HepG2 (cell line): ENCODE data around the gene CFAP61. TPM values are rescaled to one million over a fixed set of nuclear protein-coding genes. Genes with fewer than 3 reads are reported as not detected.

ENCODE experiments used
- ATAC-seq: fragments of 200-7000 bp; cut with Tn5 transposase; 3 replicates; pipeline ENCODE4 v1.9.1; 2020; ENCODE audit warnings: mild to moderate bottlenecking, moderate library complexity
- BruUV-seq: library from RNA; stranded (reverse); fragments of 400-500 nt; replicated peaks from 2 replicates; lab custom pipeline; 2021; lab: Mats Ljungman, UMichigan
- CTCF ChIA-PET: fragments of 300-600 bp; formaldehyde crosslinking; extraction: SDS; loops from one replicate; lab custom pipeline; 2021; ENCODE audit warnings: low total read pairs, inconsistent platforms, low intra/inter-chr PET ratio; lab: Yijun Ruan, JAX
- POLR2A ChIA-PET: fragments of 350-600 bp; sonication (Branson Sonifier 250); formaldehyde crosslinking; loops from one replicate; lab custom pipeline; 2020; ENCODE audit warnings: antibody characterized with exemption, inconsistent platforms; lab: Yijun Ruan, JAX
- DNase-seq: peaks from one replicate; pipeline ENCODE4 v3.0.0-alpha.2; 2015; ENCODE audit warnings: low spot score
- FAIRE-seq: peaks from 3 replicates; lab custom pipeline; 2011; peaks lifted over from hg19 to GRCh38; lab: Jason Lieb, UNC
- H2AFZ ChIP-seq: one replicate; pipeline ENCODE4 v1.6.1; 2011; ENCODE audit warnings: low read length, inconsistent platforms
- H3K27ac ChIP-seq: fragments of 300-600 bp; 3 replicates; pipeline ENCODE4 v1.8.0; 2011; ENCODE audit warnings: mixed run types, mild to moderate bottlenecking, mixed read lengths, low read length, inconsistent platforms; ENCODE audit not compliant: insufficient read depth; ENCODE audit errors: extremely low read length
- H3K27me3 ChIP-seq, 2 experiments: fragments of 200-600 bp in 1 of 2; 2 replicates in 1 of 2; 3 replicates in 1 of 2; pipeline versions ENCODE4 v1.6.0 to v1.8.0; 2011; ENCODE audit warnings: low read length in 2 of 2, mild to moderate bottlenecking in 2 of 2, moderate library complexity in 2 of 2, inconsistent platforms in 1 of 2; ENCODE audit not compliant: insufficient read depth in 2 of 2, control insufficient read depth in 1 of 2
- H3K36me3 ChIP-seq, 2 experiments: fragments of 200-600 bp in 1 of 2; replicated peaks in 1 of 2; 2 replicates in 1 of 2; 3 replicates in 1 of 2; pipeline versions ENCODE4 v1.5.1 to v1.8.0; 2011; ENCODE audit warnings: low read length in 2 of 2, inconsistent platforms in 1 of 2; ENCODE audit not compliant: insufficient read depth in 2 of 2, control insufficient read depth in 1 of 2
- H3K4me1 ChIP-seq: 2 replicates; pipeline ENCODE4 v1.5.1; 2012; ENCODE audit warnings: low read length, inconsistent platforms; ENCODE audit not compliant: insufficient read depth
- H3K4me2 ChIP-seq: 2 replicates; pipeline ENCODE4 v1.6.0; 2011; ENCODE audit warnings: low read depth, low read length, inconsistent platforms
- H3K4me3 ChIP-seq, 3 experiments: fragments of 200-600 bp in 1 of 3; sonication (generic), shearing (Covaris generic) in 1 of 3; replicated peaks in 1 of 3; 2 replicates each; pipeline ENCODE4 v1.5.1; 2011 to 2016; ENCODE audit warnings: low read length in 3 of 3, inconsistent platforms in 2 of 3, low read depth in 2 of 3, mild to moderate bottlenecking in 2 of 3, control low read depth in 1 of 3, mixed read lengths in 1 of 3; ENCODE audit not compliant: insufficient read depth in 1 of 3
- H3K79me2 ChIP-seq: one replicate; pipeline ENCODE4 v1.6.1; 2011; ENCODE audit warnings: low read length, inconsistent platforms; ENCODE audit not compliant: insufficient read depth
- H3K9ac ChIP-seq: 2 replicates; pipeline ENCODE4 v1.6.0; 2011; ENCODE audit warnings: mild to moderate bottlenecking, low read depth, low read length, inconsistent platforms; ENCODE audit not compliant: insufficient read depth
- H3K9me3 ChIP-seq: 2 replicates; pipeline ENCODE4 v1.5.1; 2012; ENCODE audit warnings: mild to moderate bottlenecking, low read length
- H4K20me1 ChIP-seq: 2 replicates; pipeline ENCODE4 v1.6.0; 2011; ENCODE audit warnings: inconsistent platforms, mild to moderate bottlenecking, low read length, moderate library complexity; ENCODE audit not compliant: insufficient read depth
- ASH2L ChIP-seq: fragments of 300-600, 200-600 bp; sonication (generic); IDR thresholded peaks from 2 replicates; pipeline ENCODE4 v1.7.0; 2017; ENCODE audit warnings: low read depth, mild to moderate bottlenecking, moderate library complexity, mixed read lengths, low read length; ENCODE audit not compliant: insufficient read length
- FIP1L1 ChIP-seq: fragments of 200-400 bp; formaldehyde crosslinking; IDR thresholded peaks from 2 replicates; pipeline ENCODE4 v1.6.1; 2018; ENCODE audit warnings: low read depth, mild to moderate bottlenecking, low read length, moderate library complexity, borderline replicate concordance; ENCODE audit not compliant: insufficient read depth
- GATAD1 ChIP-seq: IDR thresholded peaks from 2 replicates; pipeline ENCODE4 v1.6.1; 2016; ENCODE audit warnings: missing genetic modification reagents, missing compliant biosample characterization
- HOXA3 ChIP-seq: sonication (generic); formaldehyde crosslinking; IDR thresholded peaks from 2 replicates; pipeline ENCODE4 v1.5.0; 2020; ENCODE audit warnings: missing genetic modification reagents
- KDM2A ChIP-seq: sonication (generic); formaldehyde crosslinking; IDR thresholded peaks from 2 replicates; pipeline ENCODE4 v1.4.0; 2020; ENCODE audit warnings: low read depth, missing genetic modification reagents, borderline replicate concordance
- NKX3-1 ChIP-seq: sonication (generic); formaldehyde crosslinking; IDR thresholded peaks from 2 replicates; pipeline ENCODE4 v1.5.0; 2020; ENCODE audit warnings: missing genetic modification reagents
- PHF5A ChIP-seq: IDR thresholded peaks from one replicate; pipeline ENCODE4 v1.6.1; 2018; ENCODE audit warnings: low read depth, missing genetic modification reagents; ENCODE audit not compliant: unreplicated experiment
- XBP1 ChIP-seq: sonication (generic); formaldehyde crosslinking; IDR thresholded peaks from 2 replicates; pipeline ENCODE4 v1.5.0; 2020; ENCODE audit warnings: missing genetic modification reagents
- ZIK1 ChIP-seq: sonication (generic); formaldehyde crosslinking; IDR thresholded peaks from 2 replicates; pipeline ENCODE4 v1.5.0; 2020; ENCODE audit warnings: mild to moderate bottlenecking, low read depth, missing genetic modification reagents, borderline replicate concordance
- ZNF441 ChIP-seq: sonication (generic); formaldehyde crosslinking; IDR thresholded peaks from 2 replicates; pipeline ENCODE4 v1.7.0; 2021; ENCODE audit warnings: missing genetic modification reagents, borderline replicate concordance
- ZNF484 ChIP-seq: sonication (generic); formaldehyde crosslinking; IDR thresholded peaks from 2 replicates; pipeline ENCODE4 v1.5.1; 2020; ENCODE audit warnings: mild to moderate bottlenecking, low read depth, missing genetic modification reagents, borderline replicate concordance
- ZNF550 ChIP-seq: sonication (generic); formaldehyde crosslinking; IDR thresholded peaks from 2 replicates; pipeline ENCODE4 v1.4.0; 2020; ENCODE audit warnings: mild to moderate bottlenecking, missing genetic modification reagents, borderline replicate concordance
- ZNF567 ChIP-seq: sonication (generic); formaldehyde crosslinking; IDR thresholded peaks from 2 replicates; pipeline ENCODE4 v1.8.1; 2023; ENCODE audit warnings: mild to moderate bottlenecking, missing genetic modification reagents, borderline replicate concordance
- ZNF747 ChIP-seq: sonication (generic); formaldehyde crosslinking; IDR thresholded peaks from 2 replicates; pipeline ENCODE4 v1.8.1; 2023; ENCODE audit warnings: missing genetic modification reagents, mild to moderate bottlenecking, borderline replicate concordance
- ZNF816 ChIP-seq: sonication (generic); formaldehyde crosslinking; IDR thresholded peaks from 2 replicates; pipeline ENCODE4 v1.8.0; 2022; ENCODE audit warnings: missing genetic modification reagents, mild to moderate bottlenecking, borderline replicate concordance
- ZSCAN30 ChIP-seq: sonication (generic); formaldehyde crosslinking; IDR thresholded peaks from 2 replicates; pipeline ENCODE4 v1.5.0; 2020; ENCODE audit warnings: mild to moderate bottlenecking, missing genetic modification reagents
- WGBS: methylation state at CpG from one replicate; pipeline ENCODE4 v1.1.6; 2017; ENCODE audit warnings: low lambda C conversion rate; 5-methylcytosine and 5-hydroxymethylcytosine counted together
- in situ Hi-C: cut with HindIII; loops from 2 replicates; pipeline ENCODE4 v1.10.0; 2017; ENCODE audit warnings: low pct_unique_long_range_greater_than_20kb; ENCODE audit not compliant: extremely low pct_ligation_motif_present
- intact Hi-C: fragments of 100-400 bp; cut with micrococcal nuclease; formaldehyde crosslinking; loops from one replicate; pipeline ENCODE4 v1.10.0; 2022; ENCODE audit not compliant: unreplicated experiment
- polyA plus RNA-seq, 8 experiments: library from polyadenylated mRNA; depleted of rRNA in 3 of 8; stranded (reverse) in 7 of 8; unstranded in 1 of 8; fragments of >200 nt; fragmentation: Illumina TruSeq in 4 of 8; extraction: Trizol in 4 of 8; gene quantifications; 2 replicates each; pipeline versions ENCODE4 v1.2.1 to v1.2.3, GENCODE V29; 2011 to 2016; ENCODE audit warnings: low read depth in 4 of 8, missing spikeins in 1 of 8, mixed read lengths in 1 of 8; ENCODE audit not compliant: insufficient read depth in 1 of 8
- total RNA-seq, 5 experiments: library from RNA; depleted of rRNA; stranded (reverse); fragments of >200 nt; fragmentation: Illumina TruSeq; extraction: Trizol; gene quantifications; 2 replicates each; pipeline ENCODE4 v1.2.3, GENCODE V29; 2016; ENCODE audit warnings: low read depth in 1 of 5
- TF ChIP-seq, protein P1 (sequence below): sonication (generic); formaldehyde crosslinking; IDR thresholded peaks from 2 replicates; pipeline ENCODE4 v1.9.0; 2021; ENCODE audit warnings: missing genetic modification reagents, borderline replicate concordance
- TF ChIP-seq, protein P2 (sequence below): sonication (generic); formaldehyde crosslinking; IDR thresholded peaks from 2 replicates; pipeline ENCODE4 v1.4.0; 2020; ENCODE audit warnings: mild to moderate bottlenecking, missing genetic modification reagents, borderline replicate concordance
- TF ChIP-seq, protein P3 (sequence below): sonication (generic); formaldehyde crosslinking; IDR thresholded peaks from 2 replicates; pipeline ENCODE4 v1.4.0; 2020; ENCODE audit warnings: missing genetic modification reagents

CFAP61 gene
- total and polyA plus RNA-seq, 2 of the 13 experiments (the other 11 are each of a cell fraction or from before 2014, with no cell fraction given), result 0.27 TPM; not detected in 1

DNA sequence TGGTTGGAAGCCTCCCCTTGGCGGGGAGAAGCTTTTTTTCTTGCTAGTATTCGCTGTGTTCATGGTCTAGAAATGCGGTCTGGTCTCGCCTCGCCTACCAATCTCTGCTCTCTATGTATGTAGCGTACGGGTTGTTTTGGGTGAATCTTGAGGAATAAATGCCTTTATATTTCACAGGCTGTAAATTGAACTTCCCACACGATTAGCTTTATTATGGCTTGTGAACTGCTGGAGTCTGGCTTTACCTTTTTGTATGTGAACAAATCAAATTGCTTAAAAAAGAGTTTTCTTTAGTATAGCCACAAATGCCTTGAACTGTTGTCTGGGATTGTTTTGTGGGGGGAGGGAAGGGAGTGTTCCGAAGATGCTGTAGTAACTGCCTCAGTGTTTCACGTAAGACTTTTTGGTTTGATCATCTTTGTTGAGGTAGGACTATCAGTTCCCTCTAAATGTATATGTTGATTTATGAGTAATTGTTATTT, 317.8 kb downstream of the CFAP61 start:
- ATAC-seq (no peak), DNase-seq (no peak), FAIRE-seq (no peak)
- TF ChIP-seq, protein P1, sequence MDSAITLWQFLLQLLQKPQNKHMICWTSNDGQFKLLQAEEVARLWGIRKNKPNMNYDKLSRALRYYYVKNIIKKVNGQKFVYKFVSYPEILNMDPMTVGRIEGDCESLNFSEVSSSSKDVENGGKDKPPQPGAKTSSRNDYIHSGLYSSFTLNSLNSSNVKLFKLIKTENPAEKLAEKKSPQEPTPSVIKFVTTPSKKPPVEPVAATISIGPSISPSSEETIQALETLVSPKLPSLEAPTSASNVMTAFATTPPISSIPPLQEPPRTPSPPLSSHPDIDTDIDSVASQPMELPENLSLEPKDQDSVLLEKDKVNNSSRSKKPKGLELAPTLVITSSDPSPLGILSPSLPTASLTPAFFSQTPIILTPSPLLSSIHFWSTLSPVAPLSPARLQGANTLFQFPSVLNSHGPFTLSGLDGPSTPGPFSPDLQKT (CRISPR knock-in tag), result no peak
- no peak for TF ChIP-seq ZNF567 (CRISPR knock-in tag)
- no peak for TF ChIP-seq HOXA3 (CRISPR knock-in tag)
- TF ChIP-seq, protein P2, sequence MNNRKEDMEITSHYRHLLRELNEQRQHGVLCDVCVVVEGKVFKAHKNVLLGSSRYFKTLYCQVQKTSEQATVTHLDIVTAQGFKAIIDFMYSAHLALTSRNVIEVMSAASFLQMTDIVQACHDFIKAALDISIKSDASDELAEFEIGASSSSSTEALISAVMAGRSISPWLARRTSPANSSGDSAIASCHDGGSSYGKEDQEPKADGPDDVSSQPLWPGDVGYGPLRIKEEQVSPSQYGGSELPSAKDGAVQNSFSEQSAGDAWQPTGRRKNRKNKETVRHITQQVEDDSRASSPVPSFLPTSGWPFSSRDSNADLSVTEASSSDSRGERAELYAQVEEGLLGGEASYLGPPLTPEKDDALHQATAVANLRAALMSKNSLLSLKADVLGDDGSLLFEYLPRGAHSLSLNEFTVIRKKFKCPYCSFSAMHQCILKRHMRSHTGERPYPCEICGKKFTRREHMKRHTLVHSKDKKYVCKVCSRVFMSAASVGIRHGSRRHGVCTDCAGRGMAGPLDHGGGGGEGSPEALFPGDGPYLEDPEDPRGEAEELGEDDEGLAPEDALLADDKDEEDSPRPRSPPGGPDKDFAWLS (CRISPR knock-in tag), result no peak
- TF ChIP-seq, protein P3, sequence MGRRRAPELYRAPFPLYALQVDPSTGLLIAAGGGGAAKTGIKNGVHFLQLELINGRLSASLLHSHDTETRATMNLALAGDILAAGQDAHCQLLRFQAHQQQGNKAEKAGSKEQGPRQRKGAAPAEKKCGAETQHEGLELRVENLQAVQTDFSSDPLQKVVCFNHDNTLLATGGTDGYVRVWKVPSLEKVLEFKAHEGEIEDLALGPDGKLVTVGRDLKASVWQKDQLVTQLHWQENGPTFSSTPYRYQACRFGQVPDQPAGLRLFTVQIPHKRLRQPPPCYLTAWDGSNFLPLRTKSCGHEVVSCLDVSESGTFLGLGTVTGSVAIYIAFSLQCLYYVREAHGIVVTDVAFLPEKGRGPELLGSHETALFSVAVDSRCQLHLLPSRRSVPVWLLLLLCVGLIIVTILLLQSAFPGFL (CRISPR knock-in tag), result no peak
- TF ChIP-seq ZSCAN30 (CRISPR knock-in tag), result no peak
- no peak for TF ChIP-seq ZNF550 (CRISPR knock-in tag)
- TF ChIP-seq ZIK1, result no peak
- no peak for TF ChIP-seq NKX3-1
- TF ChIP-seq ZNF484 (CRISPR knock-in tag), result no peak
- TF ChIP-seq GATAD1 (CRISPR knock-in tag), result no peak
- no peak for TF ChIP-seq FIP1L1
- TF ChIP-seq ZNF816 (CRISPR knock-in tag), result no peak
- TF ChIP-seq PHF5A (CRISPR knock-in tag), result no peak
- TF ChIP-seq KDM2A (CRISPR knock-in tag), result no peak
- no peak for TF ChIP-seq ASH2L
- no peak for TF ChIP-seq ZNF441
- no peak for TF ChIP-seq XBP1 (CRISPR knock-in tag)
- TF ChIP-seq ZNF747 (CRISPR knock-in tag), result no peak
- Histone ChIP-seq H3K9ac (no peak overlapping the region), H3K27ac (no peak overlapping the region), H3K4me2 (no peak overlapping the region), H3K4me3 (no peak overlapping the region), H3K9me3 (no peaks in the 10 kb centered on the region), H3K27me3 (peaks cover 23 to 90% of the 10 kb centered on the region in 2 experiments), H2AFZ (no peak overlapping the region), H3K36me3 (no peaks in the 10 kb centered on the region), H4K20me1 (no peaks in the 10 kb centered on the region), H3K79me2 (no peaks in the 10 kb centered on the region), H3K4me1 (peaks cover 11% of the 10 kb centered on the region; the same call in 1 of the 2 replicates)
- ChIA-PET POLR2A (no interaction called here), CTCF (no interaction called here)
- intact Hi-C loops, result no loop called here
- in situ Hi-C loops, result no loop called here
- 42% methylated on average over 10 of the region's 10 CpGs for WGBS
- BruUV-seq, result no TSS peak
